ENCODE data around the gene PSMD9.
"Not testable (repeated sequence)": the region's sequence is repeated elsewhere in the genome, so short reads cannot be mapped to it uniquely, and the experiment has no call there.

PSMD9 gene

DNA sequence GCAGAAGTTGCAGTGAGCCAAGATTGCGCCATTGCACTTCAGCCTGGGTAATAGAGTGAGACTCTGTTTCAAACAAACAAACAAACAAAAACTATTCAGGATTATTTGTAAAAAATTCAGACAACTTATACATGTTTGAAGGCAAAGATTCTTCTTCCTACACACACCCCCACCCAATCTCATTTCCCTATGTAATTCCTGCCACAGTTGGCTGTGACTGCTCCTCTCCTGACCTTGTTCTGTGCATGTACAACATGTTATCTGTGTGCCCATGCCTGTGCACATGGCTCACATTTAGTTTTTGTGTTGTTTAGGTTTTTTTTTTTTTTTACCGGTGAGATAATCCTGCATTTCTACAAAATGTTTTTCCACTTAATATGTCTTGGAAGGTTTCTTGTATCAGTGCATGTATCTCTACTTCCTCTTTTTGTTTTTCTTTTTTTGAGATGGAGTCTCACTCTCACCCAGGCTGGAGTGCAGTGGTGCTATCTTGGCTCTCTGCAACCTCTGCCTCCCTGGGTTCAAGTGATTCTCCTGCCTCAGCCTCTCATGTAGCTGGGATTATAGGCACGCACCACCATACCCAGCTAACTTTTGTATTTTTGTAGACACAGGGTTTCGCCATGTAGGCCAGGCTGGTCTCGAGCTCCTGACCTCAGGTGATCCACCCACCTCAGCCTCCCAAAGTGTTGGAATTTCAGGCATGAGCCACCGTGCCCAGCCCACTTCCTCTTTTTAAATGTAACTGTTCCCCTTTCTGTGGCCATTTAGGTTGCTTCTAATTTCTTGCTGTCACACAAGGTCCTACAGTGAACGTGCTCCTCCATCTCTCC is 38.5 kb downstream of the PSMD9 start:
- no peak for DNase-seq (ENCODE audit: low read depth)

DNA sequence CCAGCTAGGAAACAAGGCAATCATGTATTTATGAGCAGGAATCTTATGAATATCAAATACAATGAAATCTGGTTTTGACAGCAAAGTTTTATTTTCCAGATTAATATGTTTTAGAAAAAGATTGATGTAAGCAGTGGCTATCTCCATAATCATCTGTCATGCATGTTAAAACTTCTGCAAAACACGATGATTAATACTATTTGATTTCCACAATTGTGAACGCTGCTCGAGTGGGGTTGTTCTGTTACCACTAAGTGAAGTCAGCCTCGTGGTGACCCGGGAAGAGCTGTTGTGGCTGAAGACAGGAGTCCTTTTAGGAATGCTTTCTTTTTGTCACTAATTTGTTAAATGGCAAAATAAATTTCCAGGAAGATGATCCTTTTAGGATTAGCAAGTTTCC is 39.2 kb downstream of the PSMD9 start:
- no peak for DNase-seq (ENCODE audit: low read depth)

DNA sequence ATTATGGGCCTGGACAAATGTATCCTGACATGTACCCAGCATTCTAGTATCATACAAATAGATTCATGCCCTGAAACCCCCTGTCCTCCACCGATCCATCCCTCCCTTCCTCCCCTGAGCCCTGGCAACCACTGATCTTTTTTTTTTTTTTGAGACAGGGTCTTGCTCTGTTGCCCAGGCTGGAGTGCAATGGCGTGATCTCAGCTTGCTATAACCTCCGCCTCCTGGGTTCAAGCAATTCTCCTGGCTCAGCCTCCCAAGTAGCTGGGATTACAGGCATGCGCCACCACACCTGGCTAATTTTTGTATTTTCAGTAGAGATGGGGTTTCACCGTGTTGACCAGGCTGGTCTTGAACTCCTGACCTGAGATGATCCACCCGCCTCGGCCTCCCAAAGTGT is 41.0 kb downstream of the PSMD9 start:
- not testable (repeated sequence) for DNase-seq (ENCODE audit: low read depth)

DNA sequence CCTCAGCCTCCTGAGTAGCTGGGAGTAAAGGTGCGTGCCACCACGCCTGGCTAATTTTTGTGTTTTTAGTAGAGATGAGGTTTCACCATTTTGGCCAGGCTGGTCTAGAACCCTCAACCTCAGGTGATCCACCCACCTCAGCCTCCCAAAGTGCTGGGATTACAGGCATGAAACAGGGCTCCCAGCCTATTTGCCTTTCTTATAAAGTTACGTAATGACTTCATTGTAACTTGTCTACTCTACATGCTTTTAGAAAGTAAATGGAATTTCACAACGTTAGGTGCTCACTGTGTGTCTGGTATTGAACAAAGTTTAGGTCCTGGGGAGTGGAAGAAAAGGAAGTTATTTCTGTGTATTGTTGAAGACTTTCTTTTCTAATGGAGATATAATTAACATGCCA is 42.3 kb downstream of the PSMD9 start:
- DNase-seq (ENCODE audit: low read depth) = no peak

DNA sequence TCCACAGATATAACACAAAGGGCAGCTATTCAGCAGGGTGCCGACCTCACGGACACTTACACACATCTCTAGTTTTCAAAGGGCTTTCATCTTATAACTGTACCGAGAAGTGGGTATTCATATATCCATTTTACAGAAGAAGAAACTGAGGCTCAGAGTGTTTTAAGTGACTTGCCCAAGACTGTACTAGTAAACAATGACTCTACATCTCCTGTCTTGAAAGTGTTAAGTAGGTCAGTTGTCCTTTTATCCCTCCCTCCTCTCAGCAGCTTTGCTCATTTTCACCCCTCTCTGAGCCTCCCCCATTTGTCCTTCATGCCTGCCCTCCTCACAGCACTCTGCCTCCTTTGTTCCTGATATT is 43.6 kb downstream of the PSMD9 start:
- no peak for DNase-seq (ENCODE audit: low read depth)

DNA sequence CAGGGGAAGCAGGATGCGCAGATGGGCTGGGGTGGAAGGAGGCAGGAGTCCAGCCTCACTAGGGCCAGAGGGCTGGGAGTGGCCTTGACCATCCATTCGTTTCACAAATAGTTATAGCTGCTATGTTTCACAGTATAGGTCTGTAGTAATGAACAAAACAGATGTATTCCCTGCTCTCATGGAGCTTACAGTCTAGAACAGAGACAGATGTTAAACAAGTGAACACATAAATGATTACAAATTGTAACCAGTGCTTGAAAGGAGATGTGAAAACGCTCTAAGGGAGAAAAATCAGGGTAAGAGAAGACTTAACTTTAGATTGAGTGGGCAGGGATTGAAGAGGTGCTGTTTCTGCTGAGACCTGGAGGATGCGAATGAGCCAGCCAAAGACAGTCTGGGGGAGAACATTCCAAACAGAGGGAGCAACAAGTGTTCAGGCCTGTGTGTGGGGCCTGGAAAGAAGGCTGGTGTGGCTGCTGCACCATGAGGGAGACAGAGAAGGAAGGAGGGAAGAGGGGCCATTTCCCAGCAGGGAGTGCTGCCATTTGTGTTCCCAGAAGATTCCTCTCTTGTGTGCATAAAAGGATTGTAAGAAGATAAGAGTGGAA is 44.4 kb downstream of the PSMD9 start:
- no peak for DNase-seq (ENCODE audit: low read depth)

DNA sequence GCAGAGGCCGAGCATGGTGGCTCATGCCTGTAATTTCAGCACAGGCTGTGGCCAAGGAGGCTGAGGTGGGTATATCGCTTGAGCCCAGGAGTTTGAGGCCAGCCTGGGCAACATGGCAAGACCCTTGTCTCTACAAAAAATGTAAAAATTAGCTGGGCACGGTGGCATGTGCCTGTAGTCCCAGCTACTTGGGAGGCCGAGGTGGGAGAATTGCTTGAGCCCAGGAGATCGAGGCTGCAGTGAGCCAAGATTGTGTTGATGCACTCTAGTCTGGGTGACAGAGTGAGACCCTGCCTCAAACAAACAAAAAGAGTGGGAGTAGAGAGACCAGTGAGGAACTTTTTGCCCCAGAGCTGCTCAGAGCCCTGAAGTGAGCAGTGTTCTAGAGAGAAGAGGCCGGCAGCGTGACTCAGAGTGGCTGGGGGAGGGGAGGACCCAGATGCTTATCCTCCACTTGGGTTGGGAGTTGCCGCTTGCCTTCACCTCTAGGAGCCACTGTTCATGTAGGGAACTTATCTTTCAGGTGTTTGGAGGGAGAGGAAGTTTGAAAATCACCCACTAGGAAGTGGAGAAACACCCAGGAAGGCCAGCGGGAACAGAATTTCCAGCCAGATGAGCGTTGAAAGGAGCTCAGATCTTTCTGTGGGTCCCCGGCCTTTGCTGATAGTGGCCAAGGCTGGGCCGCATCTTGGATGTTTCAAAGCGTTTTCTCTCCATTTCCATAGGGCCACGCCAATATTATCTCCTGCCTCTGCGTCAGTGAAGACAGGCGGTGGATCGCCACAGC is 45.1 kb downstream of the PSMD9 start:
- DNase-seq (ENCODE audit: low read depth) = no peak

DNA sequence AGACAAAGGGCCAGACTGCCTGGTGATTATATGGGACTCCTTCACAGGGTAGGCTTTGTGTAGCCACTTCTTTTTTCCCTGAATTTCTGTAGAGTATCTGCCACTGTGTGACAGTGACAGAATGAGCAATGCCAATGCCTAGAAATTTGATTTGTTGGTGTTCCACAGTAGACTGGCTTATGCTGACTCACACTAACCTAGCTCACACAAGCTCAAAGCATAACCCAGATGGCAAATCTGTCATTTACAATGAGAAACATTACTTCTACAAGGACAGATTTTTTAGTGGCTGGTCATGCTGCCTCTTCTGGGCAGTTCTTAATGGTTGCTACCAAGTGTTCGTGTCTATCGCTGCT is 45.7 kb downstream of the PSMD9 start:
- no peak for DNase-seq (ENCODE audit: low read depth)

DNA sequence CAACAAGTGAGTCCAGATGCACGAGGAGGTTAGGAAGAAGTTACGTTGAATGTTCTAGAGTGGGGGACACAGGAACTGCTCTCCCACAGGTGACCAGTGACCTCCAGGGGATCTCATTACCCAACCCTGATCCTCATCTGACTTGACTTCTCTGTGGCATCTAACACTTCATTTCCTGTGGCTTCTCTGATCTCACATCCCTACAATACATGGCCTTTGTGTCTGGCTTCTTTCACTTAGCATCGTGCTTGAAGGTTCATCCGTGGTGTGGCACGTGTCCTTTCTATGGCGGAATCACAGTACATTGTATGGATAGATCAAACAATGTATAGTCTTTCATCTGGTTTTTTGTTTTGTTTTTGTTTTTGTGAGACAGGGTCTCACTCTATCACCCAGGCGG is 49.1 kb downstream of the PSMD9 start:
- DNase-seq (ENCODE audit: low read depth) = no peak

DNA sequence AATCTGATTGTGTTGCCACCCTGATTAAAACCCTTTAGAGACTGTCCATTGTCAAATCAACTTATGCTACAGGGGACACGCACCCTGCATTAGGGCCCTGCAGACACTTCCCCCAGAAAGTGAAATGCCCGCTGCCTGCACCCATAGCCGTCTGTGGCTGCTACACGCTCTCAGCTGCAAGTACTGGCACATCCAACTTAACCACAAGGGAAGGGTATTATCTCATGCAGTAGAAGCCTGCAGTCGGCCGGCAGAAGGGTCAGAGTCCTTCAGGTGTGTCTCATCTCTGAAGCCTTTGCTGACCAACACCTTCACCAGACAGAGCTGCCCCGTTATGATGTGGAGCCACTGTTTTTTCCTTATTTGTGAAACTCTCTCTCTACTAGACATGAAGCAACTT is 50.6 kb downstream of the PSMD9 start:
- DNase-seq (ENCODE audit: low read depth) = no peak

DNA sequence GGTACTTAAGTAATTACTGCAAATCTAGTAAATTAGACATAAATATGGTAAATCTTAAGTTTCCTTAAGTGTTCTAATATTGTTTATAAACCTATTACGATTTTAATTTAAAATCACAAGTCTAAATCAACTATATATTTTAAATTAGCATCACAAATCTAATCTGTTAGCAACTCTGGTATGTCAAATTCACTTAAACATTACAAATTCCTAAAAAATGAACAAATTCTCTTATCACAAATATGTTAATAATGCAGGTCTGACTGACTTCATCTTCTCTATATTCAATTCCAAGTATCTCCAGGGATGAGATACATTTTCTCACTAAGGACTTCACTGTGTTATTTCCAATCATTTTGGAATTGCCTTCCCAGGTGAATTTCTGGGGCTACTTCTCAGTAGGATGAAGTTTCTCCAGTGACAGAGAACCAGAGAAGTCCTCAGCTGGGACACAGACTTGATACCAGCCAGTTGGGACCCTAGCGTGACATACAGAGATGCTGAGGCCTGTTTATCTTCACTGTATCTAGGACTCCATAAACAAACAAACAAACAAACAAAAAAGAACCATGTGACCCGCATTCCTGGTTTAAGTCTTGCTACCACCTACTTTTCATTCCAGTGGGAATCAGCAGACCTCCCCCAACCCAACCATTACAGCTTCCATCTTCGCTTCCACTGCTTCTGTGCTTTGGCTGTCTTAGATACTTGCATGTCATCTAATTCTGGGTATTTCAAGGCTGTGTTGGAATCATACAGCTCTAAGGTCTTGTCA is 51.6 kb downstream of the PSMD9 start:
- no peak for DNase-seq (ENCODE audit: low read depth)

DNA sequence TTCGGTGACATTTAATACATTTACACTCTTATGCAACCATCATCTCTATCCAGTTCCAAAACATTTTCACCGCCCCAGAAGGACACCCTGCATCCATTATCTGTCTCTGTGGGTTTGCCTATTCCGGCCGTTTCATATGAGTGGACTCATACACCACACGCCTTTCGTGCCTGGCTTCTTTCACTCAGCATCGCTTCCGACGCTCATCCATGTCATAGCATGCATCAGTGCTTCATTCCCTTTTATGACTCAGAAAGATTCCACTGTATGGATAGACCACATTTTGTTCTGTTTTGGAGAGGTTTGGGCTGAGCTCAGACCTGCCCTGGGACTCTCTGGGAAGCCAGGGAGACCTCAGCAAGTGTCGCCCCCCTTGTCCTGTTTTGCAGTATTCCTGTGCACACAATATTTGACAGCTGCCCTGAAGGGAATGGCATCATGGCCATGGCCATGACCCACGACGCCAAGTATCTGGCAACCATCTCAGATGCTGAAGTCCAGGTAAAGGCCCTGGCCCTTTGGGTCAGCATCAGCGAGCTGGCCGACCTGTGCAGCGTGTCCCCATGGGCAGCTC is 53.6 kb downstream of the PSMD9 start:
- no peak for DNase-seq (ENCODE audit: low read depth)

DNA sequence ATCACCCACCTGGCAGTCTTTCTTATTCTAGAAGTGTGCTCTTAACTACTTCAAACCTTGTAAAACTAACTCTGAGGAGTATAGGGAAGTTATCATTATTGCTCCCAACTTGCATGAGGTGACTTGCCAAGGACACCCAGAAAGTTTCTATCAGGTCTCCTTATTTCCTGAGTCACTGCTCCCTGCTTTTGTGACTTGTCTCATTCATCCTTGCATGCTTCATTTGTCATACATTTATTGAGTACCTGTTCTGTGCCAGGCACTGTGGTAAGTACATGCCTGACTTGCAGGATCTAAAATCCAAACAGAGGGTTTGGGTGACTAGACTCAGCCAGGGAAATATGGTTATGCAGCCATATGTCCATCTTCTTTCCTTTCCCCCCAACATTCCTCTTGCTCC is 55.3 kb downstream of the PSMD9 start:
- no peak for DNase-seq (ENCODE audit: low read depth)

DNA sequence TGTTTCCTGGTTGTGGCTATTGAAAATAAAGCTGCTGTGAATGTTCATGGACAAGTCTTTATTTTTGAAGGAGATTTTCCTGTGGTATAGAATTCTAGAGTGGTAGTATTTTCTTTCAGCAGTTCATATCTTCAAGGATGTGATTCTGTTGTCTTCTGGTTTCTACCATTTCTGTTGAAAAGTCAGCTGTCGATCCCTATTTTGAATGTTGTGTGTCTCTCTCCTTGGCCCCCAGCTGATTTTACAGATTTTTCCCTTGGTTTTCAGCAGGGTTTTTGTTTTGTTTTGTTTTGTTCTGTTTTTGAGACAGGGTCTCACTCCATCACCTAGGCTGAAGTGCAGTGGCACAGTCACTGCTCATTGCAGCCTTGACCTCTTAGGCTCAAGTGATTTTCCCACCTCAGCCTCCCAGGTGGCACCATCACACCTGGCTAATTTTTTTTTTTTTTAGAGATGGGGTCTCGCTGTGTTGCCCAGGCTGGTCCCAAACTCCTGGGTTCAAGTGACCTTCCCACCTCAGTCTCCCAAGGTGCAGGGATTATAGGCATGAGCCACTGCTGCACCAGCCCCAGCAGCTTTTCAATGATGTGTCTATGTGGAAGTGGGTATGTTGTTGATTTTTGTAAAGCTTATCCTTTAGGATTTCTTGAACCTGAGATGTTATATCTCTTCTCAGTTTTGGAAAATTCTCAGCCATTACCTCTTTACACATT is 57.9 kb downstream of the PSMD9 start:
- no peak for DNase-seq (ENCODE audit: low read depth)

DNA sequence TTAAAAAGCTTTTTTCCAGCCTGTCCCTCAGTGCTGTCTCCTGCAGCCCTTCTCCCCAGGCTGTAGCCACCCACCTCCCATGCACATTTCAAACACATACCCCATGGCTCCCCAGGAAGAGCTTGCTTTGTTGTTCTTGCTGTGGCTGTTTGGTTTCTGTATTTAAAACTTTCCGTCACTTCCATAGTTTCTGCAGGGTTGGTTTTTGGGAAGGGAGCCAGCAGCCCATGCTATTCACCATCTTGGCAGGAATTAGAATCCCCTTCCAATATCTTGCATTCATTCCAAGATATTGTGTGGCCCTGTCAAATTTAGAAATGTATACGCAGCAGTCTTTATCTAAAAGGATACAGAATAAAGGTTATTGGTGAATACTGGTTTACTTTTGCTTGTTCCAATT is 59.4 kb downstream of the PSMD9 start:
- DNase-seq (ENCODE audit: low read depth) = no peak

DNA sequence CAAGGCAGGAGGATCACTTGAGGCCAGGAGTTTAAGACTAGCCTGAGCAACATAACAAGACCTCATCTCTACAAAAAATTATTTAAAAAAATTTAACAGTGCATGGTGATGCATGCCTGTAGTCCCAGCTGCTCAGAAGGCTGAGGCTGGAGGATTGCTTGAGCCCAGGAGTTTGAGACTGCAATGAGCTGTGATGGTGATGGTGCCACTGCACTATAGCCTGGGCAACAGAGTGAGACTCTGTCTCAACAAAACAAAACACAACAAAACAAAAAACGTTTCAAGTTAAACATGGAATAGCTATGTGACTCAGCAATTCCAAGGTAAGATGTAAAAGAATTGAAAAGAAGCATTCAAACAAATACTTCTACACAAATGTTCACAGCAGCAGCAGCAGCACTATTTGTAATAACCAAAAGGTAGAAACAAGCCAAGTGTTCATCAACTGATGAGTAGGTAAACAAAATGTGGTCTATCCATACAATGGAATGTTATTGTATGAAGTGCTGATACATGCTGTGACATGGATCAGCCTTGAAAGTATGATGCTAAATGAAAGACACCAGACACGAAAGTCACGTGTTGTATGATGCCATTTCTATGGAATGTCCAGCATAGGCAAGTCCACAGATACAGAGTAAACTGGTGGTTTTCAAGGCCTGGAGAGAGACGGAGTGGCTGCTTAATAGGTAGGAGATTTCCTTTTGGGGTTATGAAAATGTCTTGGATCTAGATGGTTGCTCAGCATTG is 61.2 kb downstream of the PSMD9 start:
- no peak for DNase-seq (ENCODE audit: low read depth)

DNA sequence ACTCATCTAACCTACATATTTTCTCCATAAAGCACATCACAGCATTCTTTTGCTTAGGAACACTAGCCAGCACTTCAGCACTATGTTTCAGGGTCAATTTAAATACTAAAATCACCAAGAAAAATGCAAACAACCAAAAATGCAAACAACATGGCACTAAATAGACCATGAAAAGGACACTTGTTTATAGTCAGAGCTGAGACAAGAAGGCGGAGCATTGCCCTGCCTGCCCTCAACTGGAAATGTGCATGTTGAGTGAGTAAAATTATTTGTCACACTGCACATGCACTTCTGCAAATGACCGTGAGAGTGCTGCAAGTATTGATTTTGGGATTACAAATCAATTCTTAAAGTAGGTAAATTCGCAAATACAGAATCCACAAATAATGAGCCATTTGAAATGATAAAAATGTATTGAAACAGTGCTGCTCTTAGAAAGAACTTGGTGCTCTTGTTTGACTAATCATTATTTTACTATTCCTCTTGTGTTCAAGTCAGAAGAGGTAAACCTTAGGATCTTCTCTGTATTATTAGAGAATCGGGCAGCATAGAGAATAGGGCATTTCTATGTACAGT is 64.6 kb downstream of the PSMD9 start:
- DNase-seq (ENCODE audit: low read depth) = no peak

DNA sequence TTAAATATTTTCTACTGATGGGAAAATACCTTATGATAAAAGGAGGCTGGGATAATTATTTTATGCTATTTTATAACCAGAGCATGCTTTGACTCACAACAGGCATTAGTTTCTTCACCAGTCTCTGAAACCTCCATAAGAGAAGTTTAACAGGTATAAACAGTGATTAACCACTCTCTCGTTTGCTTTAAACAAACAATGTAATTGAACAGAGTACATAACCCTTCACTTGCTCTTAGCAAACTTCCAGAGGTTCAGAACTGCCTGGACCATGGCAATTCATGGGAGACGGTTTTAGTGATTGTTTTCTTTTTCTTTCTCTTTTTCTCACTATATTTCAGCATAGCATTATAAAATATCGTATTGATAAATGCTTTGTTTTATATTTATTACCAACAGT is 65.1 kb downstream of the PSMD9 start:
- DNase-seq (ENCODE audit: low read depth) = no peak

DNA sequence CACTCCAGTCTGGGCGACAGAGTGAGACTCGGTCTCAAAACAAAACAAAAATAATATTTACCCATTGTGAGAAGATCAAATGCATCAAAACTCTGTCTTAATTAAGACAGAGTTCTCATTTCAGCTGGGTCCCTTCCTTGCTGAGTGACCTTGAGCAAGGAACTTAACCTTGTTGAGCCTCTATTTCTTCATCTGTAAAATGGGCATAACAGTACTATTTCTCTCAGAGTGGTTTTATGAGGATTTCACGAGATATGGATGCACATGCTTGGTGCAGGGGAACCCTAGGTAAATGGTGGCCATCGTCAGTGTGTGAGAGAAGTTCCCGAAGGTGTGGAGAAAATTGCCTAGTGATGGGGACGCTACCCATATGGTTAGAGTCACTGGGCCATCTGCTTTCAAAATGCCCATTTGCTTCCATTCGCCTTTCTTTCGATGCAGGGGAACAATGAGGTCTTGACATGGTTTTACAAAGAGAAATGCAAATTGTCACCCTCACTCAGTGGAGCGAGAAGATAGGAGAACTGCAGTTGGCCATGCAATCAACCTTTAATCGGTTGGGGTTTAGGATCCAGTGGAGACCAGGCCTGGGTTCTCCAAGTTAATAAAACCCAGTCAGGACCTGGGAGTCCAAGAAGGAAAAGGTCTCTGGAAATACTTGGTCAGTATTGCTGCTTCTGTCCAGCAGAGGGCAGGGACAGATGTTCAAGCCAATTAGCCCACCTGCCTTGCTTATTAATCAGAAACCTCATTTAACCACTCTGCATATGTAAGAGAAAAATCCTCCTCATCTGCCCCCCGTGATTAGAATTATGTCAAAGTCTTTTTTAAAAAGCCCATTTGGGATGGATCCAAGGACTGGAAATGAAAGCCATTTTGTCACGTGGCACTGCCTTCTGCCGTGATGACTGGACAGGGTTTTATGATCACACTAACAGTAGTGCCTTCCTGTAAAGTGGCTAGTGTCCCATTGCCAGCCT is 67.0 kb downstream of the PSMD9 start:
- no peak for DNase-seq (ENCODE audit: low read depth)

All from activated T-helper 1 cell treated with Interleukin-2 at 50 U/mL for 16 hours (primary cell).